Adrenal gland (tissue), 12 donors: ENCODE measurements around the gene GALNT10. TPM values are rescaled to one million over a fixed set of nuclear protein-coding genes. Genes with fewer than 3 reads are reported as not detected.

Experiments
- DNase-seq, 7 donors: peaks; one replicate each; pipeline ENCODE4 v3.0.0-alpha.2; 2019 to 2020
- H3K27ac ChIP-seq, 5 donors: fragments of 200-600 bp; sonication (generic) in 4 of 5; 1 replicate in 3 of 5; 2 replicates in 2 of 5; pipeline versions ENCODE4 v1.5.1 to v1.8.0; 2016 to 2020; ENCODE audit warnings: mild to moderate bottlenecking in 1 of 5
- H3K27me3 ChIP-seq: fragments of 200-600 bp; 2 replicates; pipeline ENCODE4 v1.8.0; 2021
- H3K36me3 ChIP-seq, 2 donors: fragments of 200-600 bp; replicated peaks in 1 of 2; 1 replicate in 1 of 2; 2 replicates in 1 of 2; pipeline versions ENCODE4 v1.5.1 to v1.8.0; 2018 to 2022
- H3K4me1 ChIP-seq, 2 donors: fragments of 200-600 bp; replicated peaks in 1 of 2; 1 replicate in 1 of 2; 2 replicates in 1 of 2; pipeline versions ENCODE4 v1.5.1 to v1.8.0; 2018 to 2021
- H3K4me3 ChIP-seq, 4 donors: fragments of 200-600 bp; sonication (generic) in 3 of 4; one replicate each; pipeline ENCODE4 v1.5.1; 2016 to 2018
- H3K9me3 ChIP-seq, 3 donors: fragments of 200-600 bp; sonication (generic) in 1 of 3; replicated peaks in 1 of 3; 1 replicate in 2 of 3; 2 replicates in 1 of 3; pipeline versions ENCODE4 v1.5.1 to v1.8.0; 2016 to 2021
- POLR2A ChIP-seq, 2 donors: fragments of 450-650 bp; IDR thresholded peaks; one replicate each; pipeline ENCODE4 v1.6.1; 2017; ENCODE audit warnings: antibody characterized with exemption in 2 of 2, mild to moderate bottlenecking in 2 of 2, moderate library complexity in 1 of 2
- WGBS, 4 donors: extraction: QIAGEN DNeasy Blood & Tissue Kit in 2 of 4; methylation state at CpG; one replicate each; pipeline versions ENCODE4 v1.1.5 to v1.1.7; 2013 to 2017; 5-methylcytosine and 5-hydroxymethylcytosine counted together
- intact Hi-C, 2 donors: fragments of 100-400 bp; cut with DNase I; formaldehyde crosslinking; loops; one replicate each; pipeline versions ENCODE4 v1.14.1 to v1.15.0; 2022 to 2023
- polyA plus RNA-seq, 3 donors: library from polyadenylated mRNA; stranded (reverse); fragments of 200-250 nt in 2 of 3; fragments of 350-450 nt in 1 of 3; fragmentation: Illumina TruSeq in 1 of 3; extraction: RNeasy Lipid Tissue Mini Kit (QIAGEN cat#74804) in 1 of 3; gene quantifications; one replicate each; pipeline ENCODE4 v1.2.3, GENCODE V29; 2013 to 2014
- total RNA-seq, 9 donors: library from RNA; depleted of rRNA in 4 of 9; stranded (reverse); fragments of >200 nt in 4 of 9; fragments of 120-200 nt in 1 of 9; fragmentation: NEBNext Ultra II Directional in 1 of 9; extraction: Animal tissue kit (Norgen Biotek cat#: 25700) in 1 of 9; gene quantifications; one replicate each; pipeline versions ENCODE4 v1.1.0 to v1.2.4, GENCODE V29; 2013 to 2023
- TF ChIP-seq, protein P1 (sequence below), 6 experiments: fragments of 450-650 bp in 4 of 6; fragments of 200-600 bp in 2 of 6; sonication (generic) in 1 of 6; IDR thresholded peaks; 1 replicate in 5 of 6; 2 replicates in 1 of 6; pipeline versions ENCODE4 v1.5.1 to v1.8.0; 2016 to 2021; ENCODE audit warnings: antibody characterized with exemption in 6 of 6, mild to moderate bottlenecking in 2 of 6, moderate library complexity in 1 of 6
- donor health status: healthy with polysubstance abuse.
- donor health status: Bipolar disorder and iron deficiency.
- donor health status: DM: yes; HTN: yes; CAD: no.
- donor health status: DM: no; HTN: no; CAD: no.
- donor health status: DM: no; HTN: no; CAD: no.
- donor health status: DM: yes; HTN: yes; CAD: no.

GALNT10 gene
- total and polyA plus RNA-seq, 12 donors, result 5.6 to 74.1 (median 43.4) TPM

DNA sequence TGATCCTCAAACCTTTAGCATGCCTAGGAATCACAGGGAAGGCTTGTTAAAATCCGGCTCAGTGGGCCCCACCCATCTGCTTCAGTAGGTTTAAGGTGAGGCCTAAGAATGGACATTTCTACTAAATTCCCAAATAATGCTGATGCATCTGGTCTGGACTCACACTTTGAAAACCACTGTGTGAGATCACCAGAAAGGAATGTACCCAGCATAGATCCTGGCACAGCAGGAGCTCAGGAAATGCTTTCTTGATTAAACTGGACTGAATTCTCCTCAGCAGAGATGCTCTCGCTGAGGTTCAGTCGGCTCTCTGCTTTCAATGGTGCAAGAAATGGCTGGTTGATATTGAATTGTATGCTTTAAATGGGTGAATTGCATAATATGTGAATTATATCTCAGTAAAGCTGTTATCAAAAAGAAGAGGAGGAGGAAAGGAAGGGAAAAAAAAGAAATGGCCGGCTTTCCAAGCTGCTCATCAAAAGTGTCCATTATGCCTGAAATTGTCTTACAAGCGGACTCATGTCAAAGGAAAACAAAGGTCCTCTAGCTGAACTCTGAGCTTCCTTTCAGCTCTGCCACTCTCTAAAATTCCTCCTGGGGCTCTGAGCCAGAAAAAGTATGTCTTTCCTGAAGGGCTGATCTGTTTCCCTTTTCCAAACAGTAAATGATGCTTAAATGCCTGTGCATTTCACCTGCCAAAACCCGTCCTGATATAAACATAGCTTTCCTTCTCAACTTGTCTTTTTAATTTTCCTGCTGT lies 177.7 kb downstream of the GALNT10 start:
- peaks cover 6 to 9% of the 10 kb centered on the region in 2 donors for H3K4me1 ChIP-seq
- WGBS, 4 donors, result 55 to 60% (median 57%) methylated on average over 6 of the region's 6 CpGs
- DNase-seq, result peak in 6 of 7 donors; percentile 35 to 75 (median 58)
- no peaks in the 10 kb centered on the region for H3K36me3 ChIP-seq
- intact Hi-C loops, result no loop called here
- no peaks in the 10 kb centered on the region for H3K27me3 ChIP-seq
- TF ChIP-seq, protein P1, sequence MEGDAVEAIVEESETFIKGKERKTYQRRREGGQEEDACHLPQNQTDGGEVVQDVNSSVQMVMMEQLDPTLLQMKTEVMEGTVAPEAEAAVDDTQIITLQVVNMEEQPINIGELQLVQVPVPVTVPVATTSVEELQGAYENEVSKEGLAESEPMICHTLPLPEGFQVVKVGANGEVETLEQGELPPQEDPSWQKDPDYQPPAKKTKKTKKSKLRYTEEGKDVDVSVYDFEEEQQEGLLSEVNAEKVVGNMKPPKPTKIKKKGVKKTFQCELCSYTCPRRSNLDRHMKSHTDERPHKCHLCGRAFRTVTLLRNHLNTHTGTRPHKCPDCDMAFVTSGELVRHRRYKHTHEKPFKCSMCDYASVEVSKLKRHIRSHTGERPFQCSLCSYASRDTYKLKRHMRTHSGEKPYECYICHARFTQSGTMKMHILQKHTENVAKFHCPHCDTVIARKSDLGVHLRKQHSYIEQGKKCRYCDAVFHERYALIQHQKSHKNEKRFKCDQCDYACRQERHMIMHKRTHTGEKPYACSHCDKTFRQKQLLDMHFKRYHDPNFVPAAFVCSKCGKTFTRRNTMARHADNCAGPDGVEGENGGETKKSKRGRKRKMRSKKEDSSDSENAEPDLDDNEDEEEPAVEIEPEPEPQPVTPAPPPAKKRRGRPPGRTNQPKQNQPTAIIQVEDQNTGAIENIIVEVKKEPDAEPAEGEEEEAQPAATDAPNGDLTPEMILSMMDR (IDR thresholded peaks at IDR 0.05), result no peak
- no peak for TF ChIP-seq POLR2A (IDR thresholded peaks at IDR 0.05)
- H3K4me3 ChIP-seq, result no peak overlapping the region
- H3K9me3 ChIP-seq, result no peaks in the 10 kb centered on the region
- H3K27ac ChIP-seq, result peak overlapping the region in 4 of 5 donors; percentile 13 to 88 (median 32)

DNA sequence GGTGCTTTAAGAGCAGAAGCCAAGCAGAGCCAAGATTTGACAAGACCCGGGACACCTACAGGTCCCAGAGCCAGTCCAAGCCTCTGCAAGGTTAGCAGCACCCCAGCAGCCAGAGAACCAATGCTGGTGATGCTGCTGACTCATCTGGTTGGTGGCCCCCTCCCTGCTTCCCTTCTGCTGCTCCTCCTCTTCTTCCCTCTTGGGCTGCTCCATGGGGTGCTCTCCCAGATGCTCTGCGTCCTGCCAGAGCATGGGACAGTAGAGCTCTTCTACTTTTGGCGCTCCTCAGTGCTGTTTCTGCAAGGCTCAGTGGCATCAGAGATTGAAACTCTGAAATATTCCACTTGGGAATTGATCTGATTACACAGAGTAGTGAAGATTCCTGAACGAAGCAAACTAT lies 179.1 kb downstream of the GALNT10 start:
- Histone ChIP-seq H3K4me3 (no peak overlapping the region), H3K36me3 (no peaks in the 10 kb centered on the region), H3K27ac (no peak overlapping the region), H3K9me3 (no peaks in the 10 kb centered on the region), H3K4me1 (peaks cover 6 to 9% of the 10 kb centered on the region in 2 donors), H3K27me3 (no peaks in the 10 kb centered on the region)
- 91 to 96% (median 93%) methylated on average over 4 of the region's 4 CpGs for WGBS, 4 donors
- no peak for DNase-seq
- intact Hi-C loops, result no loop called here
- TF ChIP-seq POLR2A (IDR thresholded peaks at IDR 0.05), result no peak

DNA sequence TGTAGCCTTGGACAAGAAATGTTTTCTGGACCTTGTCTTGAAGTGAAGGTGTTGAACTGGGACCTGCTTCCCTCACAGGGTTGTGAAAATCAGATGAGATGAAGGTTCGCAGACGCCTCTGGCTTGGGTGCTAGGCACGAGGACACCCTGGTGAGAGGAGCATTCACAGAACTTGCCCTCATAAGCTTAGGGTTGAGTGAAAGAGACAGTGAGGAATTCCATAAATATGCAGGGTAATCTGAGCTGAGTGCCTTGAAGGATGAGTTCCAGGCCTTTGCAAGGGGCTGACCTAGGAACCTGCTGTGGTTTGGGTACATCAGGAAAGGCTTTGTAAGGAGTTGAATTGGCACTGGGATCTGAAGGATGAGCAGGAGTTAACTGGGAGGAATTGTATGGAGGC lies 179.6 kb downstream of the GALNT10 start:
- WGBS, 4 donors, result 91 to 99% (median 96%) methylated on average over 3 of the region's 3 CpGs
- intact Hi-C loops, result no loop called here
- Histone ChIP-seq H3K9me3 (no peaks in the 10 kb centered on the region), H3K36me3 (no peaks in the 10 kb centered on the region), H3K27ac (no peak overlapping the region), H3K27me3 (no peaks in the 10 kb centered on the region), H3K4me1 (peaks cover 6 to 9% of the 10 kb centered on the region in 2 donors), H3K4me3 (no peak overlapping the region)
- TF ChIP-seq POLR2A (IDR thresholded peaks at IDR 0.05), result no peak
- TF ChIP-seq, protein P1 (IDR thresholded peaks at IDR 0.05), result no peak
- DNase-seq, result no peak

DNA sequence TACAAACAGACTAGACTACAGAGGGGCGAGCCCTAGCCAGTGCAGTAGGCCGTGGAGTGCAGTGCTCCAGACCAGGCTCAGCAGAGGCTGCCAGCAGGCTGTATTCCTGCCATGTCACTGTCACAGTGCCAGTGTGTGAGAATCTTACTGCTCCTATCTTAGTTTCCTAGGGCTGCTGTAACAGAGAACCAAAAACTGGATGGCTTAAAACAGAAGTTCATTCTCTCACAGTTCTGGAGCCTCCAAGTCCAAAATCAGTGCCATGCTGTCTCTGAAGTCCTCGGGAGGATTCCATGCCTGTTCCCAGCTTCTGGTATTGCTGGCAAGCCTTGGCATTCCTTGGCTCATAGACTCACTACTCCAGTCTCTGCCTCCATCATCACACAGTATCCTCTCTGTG lies 180.3 kb downstream of the GALNT10 start:
- no peaks in the 10 kb centered on the region for H3K9me3 ChIP-seq
- 74 to 87% (median 82%) methylated on average over 3 of the region's 3 CpGs for WGBS, 4 donors
- H3K36me3 ChIP-seq, result no peaks in the 10 kb centered on the region
- DNase-seq, result peak in 1 of 7 donors; percentile 32
- TF ChIP-seq, protein P1 (IDR thresholded peaks at IDR 0.05), result no peak
- no peak for TF ChIP-seq POLR2A (IDR thresholded peaks at IDR 0.05)
- peak overlapping the region in 1 of 5 donors; percentile 15 for H3K27ac ChIP-seq
- H3K27me3 ChIP-seq, result no peaks in the 10 kb centered on the region
- intact Hi-C loops, result no loop called here
- H3K4me1 ChIP-seq, result peaks cover 6 to 9% of the 10 kb centered on the region in 2 donors
- no peak overlapping the region for H3K4me3 ChIP-seq

DNA sequence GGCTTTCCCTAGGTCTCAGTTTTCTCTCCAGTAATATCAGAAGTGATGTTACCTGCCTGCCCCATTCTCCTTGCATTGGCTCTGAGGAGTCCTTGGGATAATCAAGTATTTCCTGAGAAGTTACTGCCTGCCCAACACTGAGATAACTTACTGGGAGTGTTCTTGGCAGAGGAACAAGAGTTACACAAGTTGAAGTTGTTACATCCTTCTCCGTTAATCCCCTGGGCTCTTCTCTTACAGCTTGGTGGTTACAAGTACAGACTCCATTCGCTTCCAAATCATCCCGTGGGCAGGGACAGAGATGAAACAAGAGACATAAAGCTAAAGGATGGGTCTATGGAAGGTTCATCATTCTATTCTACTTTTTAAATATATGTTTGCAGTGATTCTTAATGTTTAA lies 181.2 kb downstream of the GALNT10 start:
- H3K27ac ChIP-seq, result peak overlapping the region in 1 of 5 donors; percentile 35
- no peaks in the 10 kb centered on the region for H3K27me3 ChIP-seq
- no peaks in the 10 kb centered on the region for H3K9me3 ChIP-seq
- peaks cover 6 to 9% of the 10 kb centered on the region in 2 donors for H3K4me1 ChIP-seq
- TF ChIP-seq POLR2A (IDR thresholded peaks at IDR 0.05), result no peak
- TF ChIP-seq, protein P1 (IDR thresholded peaks at IDR 0.05), result no peak
- intact Hi-C loops, result no loop called here
- peak in 1 of 7 donors; percentile 10 for DNase-seq
- 43 to 63% (median 57%) methylated on average over 3 of the region's 3 CpGs for WGBS, 4 donors
- peaks cover 0 to 5% of the 10 kb centered on the region in 2 donors for H3K36me3 ChIP-seq
- H3K4me3 ChIP-seq, result no peak overlapping the region
